NCI-H1092 (cell line): Measurements from ENCODE around the gene GPR150.

Source experiments
- DNase-seq: peaks from one replicate; lab custom pipeline; 2025; lab: John Stamatoyannopoulos, UW

GPR150 gene

GRCh38 chr5:95652849-95653248 lies 33.0 kb downstream of the GPR150 start:
- no peak for DNase-seq

DNA sequence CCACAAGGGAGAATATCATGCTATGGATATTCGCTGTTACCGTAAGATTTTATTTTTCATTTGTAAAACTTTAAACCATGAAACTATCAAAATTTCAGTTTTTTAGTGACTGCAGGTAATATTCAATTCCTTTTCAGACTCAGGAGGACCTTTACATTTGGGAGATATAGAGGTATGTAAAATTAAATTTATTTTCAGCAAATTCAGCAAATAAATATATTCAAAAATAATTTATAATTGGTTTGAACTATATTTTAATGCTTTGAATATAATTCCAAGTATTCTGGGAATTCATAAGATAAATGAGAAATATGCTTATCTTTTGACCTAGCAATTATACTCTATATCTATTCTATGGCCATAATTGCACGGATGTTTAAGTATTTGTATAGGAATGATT lies 34.3 kb downstream of the GPR150 start:
- DNase-seq: no peak

- DNase-seq: no peak
Measured at GRCh38 chr5:95655575-95655974, 35.7 kb downstream of the GPR150 start.

DNA sequence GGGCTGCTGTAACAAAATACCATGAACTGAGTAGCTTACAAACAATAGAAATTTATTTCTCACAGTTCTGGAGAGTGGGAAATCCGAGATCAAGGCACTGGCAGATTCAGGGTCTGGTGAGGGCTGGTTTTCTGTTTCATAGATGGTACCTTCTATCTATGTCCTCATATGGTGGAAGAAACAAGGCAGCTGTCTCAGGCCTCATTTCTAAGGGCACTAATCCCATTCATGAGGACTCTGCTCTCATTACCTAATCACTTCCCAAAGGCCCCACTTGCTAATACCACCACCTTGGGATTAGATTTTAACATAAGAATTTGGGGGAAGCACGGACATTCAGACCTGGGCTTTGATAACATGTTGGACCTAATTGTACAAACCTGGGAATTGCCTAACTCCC lies 40.2 kb downstream of the GPR150 start:
- no peak for DNase-seq

- DNase-seq: no peak
Measured at GRCh38 chr5:95662946-95663345, 43.1 kb downstream of the GPR150 start.

GRCh38 chr5:95664204-95664786 lies 44.4 kb downstream of the GPR150 start:
- no peak for DNase-seq

DNA sequence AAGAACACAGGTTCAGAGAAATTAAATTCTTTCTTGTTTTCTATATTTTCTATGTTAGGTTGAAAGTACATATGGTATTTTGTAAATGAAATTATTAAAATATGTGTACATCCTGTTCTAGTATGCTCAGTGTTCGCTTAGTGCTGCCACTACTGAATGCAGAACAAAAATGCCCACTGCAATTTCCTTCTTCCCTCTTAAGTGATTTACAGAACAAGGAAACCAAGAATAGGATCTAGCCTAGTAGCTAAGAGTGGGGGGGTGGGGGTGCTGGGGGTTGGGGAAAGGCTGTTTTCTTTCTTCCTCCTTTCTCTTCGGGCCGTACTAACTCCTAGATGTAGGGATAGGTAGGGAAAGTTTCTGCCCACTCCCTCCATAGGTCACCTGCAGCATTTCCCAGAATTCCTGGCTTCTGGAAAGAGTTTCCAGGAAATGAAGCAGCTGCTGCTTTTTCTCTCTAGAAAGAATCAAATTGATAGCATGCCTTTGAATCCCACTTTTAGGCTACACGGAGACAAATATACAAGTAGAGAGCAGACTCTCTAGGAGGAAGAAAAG lies 47.3 kb downstream of the GPR150 start:
- DNase-seq: no peak

GRCh38 chr5:95667678-95668077 lies 47.8 kb downstream of the GPR150 start:
- no peak for DNase-seq

DNA sequence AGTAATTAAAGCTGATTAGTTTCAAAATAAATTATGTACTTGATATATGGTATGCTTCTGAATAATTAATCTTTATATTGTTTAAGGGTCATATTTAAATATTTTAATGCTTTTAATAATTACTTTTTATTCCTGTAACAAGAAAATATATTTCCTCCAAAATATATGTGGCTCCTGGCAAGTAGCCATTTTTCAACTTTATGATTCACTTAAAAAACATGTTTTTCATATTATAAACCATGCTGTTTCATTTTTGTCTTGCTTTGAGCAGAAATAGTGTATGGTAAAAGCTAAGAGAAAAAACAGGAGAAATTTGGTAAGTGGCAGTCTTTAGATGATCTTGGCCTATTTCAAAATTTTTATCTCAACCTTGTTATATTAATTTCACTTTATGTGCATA lies 48.3 kb downstream of the GPR150 start:
- no peak for DNase-seq

- no peak for DNase-seq
Measured at GRCh38 chr5:95668728-95669127, 48.8 kb downstream of the GPR150 start.

DNA sequence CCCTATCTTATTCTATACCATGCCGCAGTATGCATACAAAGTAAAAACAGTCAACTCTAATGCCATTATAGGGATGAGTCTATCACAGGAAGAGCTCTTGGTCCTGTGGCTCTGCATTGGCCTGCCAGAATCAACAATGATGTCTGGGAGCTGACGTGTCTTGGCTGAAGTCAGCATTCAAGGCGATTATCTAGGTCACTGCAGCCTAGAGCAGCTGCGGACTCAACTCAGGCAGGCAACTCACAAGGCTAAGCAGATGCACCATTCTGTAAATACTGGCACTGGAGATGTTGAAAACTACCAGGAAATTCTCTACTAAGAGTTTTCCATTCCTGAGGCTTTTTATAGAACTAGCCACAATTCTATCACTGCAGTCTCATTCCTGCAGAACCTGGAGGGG lies 49.7 kb downstream of the GPR150 start:
- DNase-seq: no peak

DNA sequence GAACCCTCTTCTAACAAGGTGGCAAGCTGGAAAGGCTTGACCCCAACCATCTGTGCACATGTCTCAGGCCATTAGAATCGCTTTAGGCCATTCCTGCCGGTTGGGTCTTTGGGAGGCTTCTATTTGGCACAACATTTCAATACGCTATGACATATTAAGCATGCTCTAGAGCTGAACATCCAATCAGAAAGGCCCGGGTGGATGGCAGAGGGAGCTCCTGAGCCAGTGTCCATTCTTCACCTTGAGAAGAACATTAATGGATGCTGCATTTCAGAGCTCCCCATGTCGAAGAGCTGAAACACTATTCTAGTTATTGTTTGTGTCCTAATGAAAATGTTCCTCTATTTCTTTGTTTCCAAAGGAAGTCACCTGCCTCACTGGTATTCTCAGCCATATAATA lies 50.1 kb downstream of the GPR150 start:
- DNase-seq: no peak

GRCh38 chr5:95670568-95670967 lies 50.7 kb downstream of the GPR150 start:
- no peak for DNase-seq
